ENCODE results near the gene ZNF283.

ZNF283 gene

DNA sequence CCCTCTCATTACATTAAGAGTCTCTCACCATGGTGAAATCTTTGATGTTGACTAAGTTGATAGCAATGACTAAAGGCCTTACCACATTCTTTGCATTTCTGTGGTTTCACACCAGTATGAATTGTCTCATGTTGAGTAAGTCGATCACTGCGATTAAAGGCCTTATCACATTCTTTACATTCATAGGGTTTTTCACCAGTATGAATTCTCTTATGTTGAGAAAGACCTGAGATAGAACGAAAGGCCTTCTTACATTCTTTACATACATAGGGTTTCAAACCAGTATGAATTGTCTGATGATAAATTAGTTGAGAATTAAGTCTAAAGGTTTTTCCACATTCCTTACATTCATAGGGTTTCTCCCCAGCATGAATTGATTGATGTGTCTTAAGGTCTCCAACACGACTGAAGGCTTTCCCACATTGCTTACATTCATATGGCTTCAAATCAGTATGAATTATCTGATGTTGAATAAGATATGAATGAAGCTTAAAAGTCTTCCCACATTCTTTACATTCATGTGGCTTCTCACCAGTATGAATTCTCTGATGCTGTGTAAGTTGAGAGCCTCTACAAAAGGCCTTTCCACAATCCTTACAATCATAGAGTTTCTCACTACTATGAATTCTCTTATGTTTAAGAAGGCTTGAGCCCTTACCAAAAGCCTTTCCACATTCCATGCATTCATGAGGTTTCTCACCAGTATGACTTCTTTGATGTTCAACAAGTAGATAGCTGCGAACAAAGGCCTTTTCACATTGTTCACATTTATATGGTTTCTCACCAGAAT, 45.6 kb downstream of the ZNF283 start:
- no peak for DNase-seq

DNA sequence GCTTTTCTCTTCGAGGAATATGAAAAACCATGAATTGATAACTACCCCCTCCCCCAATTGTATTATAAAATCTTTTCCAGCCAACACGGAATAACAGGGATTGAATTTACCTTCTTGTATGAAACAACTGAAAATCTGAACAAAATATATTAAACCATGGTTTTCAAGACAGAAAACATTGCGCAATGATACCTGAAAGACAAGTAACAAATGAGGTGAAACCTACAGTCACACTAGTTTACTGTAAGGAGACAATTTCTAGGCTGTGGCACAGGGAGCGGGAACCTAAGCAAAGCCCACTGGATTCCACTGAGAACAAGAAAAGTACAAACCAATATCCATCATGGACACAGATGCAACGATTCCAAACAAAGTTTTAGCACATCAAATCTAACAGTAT, 53.4 kb downstream of the ZNF283 start:
- no peak for DNase-seq

DNA sequence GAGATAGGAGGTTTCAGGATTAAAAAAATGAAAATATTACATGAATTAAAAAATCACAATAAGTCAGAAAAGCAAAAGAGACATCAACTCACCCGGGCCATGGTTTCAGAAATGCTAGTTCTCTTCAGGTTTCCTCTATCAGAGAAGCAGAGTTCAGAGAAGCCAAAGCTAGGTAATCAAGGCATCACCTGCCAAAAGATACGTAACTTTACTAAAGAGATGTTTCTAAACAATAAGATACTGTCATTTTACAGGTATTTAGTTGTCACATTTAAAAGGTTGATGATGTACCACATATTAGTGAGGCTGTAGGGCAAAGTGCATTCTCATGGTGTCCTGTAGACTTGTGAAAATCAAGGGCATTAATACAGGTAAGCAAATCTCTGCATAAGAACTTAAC, 56.7 kb downstream of the ZNF283 start, which contains the start of gene ZNF404:
Gene ZNF404, minus strand, starts transcription at position 101 of the 400 bp plus-strand sequence.
- DNase-seq: no peak

DNA sequence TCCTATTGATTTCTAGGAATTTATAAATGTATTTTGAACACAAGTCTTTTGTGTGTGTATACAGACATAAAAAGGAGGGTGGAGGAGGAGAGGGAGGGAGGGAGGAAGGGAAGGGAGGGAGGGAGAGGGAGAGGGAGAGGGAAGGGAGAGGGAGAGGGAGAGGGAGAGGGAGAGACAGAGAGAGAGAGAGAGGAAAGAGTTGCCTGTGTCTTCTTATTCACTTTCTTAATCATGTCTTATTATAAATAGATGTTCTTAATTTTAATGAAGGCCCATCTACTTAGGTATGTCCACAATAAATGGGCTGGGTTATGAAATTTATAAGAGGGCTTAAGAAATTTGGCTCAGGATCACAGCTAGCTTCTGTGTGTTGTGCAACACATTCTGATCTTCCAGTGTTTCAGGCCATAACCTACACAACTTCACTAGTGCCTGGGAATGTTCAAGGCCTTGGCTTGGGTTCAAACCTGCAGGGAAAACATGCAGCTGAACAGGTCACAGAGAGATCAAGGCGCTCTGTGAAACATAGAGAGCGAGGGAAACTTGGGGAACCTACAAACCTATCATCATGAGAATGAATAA, 68.7 kb downstream of the ZNF283 start:
- no peak for DNase-seq

All from activated naive CD4-positive, alpha-beta T cell treated with Interleukin-2 at 50 U/mL for 16 hours (primary cell).